Effector CD8-positive, alpha-beta T cell (primary cell): ENCODE measurements around the gene WDFY2.

Experiments used
- DNase-seq: peaks from one replicate; lab custom pipeline; 2025; lab: John Stamatoyannopoulos, UW

WDFY2 gene

DNA sequence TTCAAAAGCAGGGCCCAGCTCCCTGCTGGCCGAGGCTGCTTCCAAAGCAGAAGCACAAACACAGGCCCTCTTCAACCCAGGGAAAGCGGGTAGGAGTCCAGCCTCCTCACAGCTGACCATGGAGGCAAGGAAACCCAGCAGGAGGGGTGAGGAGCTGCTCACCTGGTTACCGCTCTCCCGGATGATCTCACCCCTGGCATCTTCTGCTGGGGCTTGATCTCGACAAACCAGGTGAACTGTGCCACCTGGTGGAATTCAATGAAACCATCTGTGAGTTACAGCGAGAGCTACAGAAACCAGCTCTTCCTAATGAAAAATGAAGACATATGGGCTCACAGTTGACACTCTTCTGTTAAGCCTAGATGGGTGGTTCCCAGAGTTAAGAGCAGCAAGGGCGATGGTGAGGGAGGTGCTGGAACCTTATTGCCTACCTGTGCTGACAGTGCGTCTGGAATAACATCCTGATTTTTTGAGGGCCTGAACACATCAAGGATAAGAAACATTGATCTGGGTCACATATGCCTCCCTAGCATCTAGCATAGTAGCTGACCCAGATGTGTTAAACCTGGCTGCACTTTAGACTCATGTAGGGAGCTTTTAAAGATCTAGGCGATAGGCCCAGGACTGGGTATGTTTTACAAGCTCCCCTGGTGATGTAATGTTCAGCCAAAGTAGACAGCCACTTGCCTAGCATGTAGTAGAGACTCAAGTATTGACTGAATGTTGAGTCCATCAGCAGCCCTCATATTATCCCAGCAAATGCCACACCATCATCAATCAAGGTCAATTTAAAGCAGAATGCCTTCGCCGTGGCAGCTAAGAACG is 213.6 kb downstream of the WDFY2 start:
- DNase-seq: peak; percentile 23

GRCh38 chr13:51799261-51799660 is 215.0 kb downstream of the WDFY2 start:
- no peak for DNase-seq

DNA sequence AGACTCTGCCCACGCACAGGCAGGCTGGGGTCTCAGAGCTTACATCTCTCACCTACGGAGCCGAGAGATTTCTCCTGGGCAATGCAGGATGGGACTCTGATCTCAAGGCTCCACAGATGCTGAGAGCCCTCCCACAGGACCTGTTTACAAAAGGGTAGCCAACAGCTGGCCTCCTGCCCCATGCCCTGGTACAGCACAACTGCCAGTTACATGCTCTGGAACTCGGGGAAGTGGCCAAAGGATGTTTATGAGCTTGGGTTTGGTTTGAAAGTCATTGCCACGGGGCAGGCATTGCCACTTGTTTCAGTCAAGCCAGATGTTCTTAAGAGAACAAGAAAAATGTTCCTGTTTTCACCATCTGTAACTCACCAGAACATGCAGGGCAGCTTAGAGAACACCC is 216.2 kb downstream of the WDFY2 start:
- DNase-seq: no peak

GRCh38 chr13:51801631-51802099 is 217.4 kb downstream of the WDFY2 start:
- DNase-seq: no peak

- no peak for DNase-seq
Measured at GRCh38 chr13:51802631-51803418, 218.6 kb downstream of the WDFY2 start.

DNA sequence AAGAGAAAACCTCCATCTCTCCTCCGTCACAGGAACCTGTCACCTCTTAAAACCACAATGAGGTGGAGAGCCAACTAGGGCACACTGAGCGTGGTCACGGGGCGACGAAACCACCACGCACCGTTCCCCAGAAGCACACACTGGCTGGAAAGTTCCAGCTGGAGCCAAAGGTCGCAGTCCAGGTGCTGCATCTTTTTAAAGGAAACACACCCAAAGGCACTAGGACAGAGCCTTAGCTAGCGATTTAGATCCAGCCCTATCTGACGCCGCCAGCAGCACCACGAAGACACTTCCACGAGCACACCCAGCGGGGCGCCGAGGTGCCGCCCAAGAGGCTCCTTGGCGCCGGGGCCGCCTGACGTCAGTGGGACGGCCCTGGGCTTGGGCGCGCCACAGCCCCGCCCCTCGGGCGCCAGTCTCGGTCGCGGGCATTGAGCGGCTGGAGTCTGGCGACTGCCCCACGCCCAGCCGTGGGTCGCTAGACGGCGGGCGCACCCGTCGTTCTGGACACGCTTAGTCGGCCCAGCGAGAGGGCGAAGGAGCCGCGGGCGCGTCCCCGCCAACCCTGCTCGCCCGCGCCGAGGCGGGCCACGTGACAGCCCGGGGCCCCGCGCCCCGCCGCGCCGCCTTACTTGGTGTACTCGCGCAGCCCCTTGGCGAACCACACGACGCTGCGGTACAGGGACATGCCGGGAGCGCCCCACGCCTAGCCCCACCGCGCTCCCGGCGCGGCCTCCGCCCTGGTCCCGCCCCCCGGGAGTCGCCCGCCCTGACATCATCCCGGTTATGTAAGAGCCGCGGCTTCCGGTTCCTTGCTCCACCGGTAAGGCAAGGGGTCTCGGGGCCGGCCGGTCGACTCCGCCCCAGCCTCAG is 219.4 kb downstream of the WDFY2 start, which contains the start of gene DHRS12:
TSS of gene DHRS12 (minus strand) at position 742 of the 873 bp plus-strand sequence. CDS start 4,504 bp downstream, outside the sequence.
- DNase-seq: peak; percentile 80

- no peak for DNase-seq
Measured at GRCh38 chr13:51804295-51805172, 220.3 kb downstream of the WDFY2 start.

DNA sequence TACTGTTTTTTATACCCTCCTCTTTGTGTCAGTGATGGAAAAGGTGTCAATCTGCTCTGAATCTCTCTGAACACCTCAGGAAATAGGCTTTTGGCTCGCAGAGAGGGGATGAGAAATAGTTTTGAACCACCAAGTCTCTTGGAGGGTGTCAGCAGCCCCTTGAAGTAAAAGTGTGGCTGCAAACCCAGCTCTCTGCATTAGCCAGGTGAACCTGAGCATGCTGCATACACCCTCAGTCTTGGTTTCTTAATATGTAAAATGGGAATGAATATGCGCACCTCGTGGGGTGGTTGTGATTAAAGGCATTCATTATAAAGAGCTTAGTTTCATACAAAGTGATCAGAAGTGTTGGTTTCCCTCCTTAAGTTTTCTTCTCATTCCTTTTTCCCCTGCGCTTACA is 221.1 kb downstream of the WDFY2 start:
- no peak for DNase-seq

GRCh38 chr13:51805925-51806324 is 221.7 kb downstream of the WDFY2 start:
- DNase-seq: no peak

- DNase-seq: no peak
Measured at GRCh38 chr13:51806566-51806965, 222.3 kb downstream of the WDFY2 start.

- no peak for DNase-seq
Measured at GRCh38 chr13:51807041-51807440, 222.8 kb downstream of the WDFY2 start.

DNA sequence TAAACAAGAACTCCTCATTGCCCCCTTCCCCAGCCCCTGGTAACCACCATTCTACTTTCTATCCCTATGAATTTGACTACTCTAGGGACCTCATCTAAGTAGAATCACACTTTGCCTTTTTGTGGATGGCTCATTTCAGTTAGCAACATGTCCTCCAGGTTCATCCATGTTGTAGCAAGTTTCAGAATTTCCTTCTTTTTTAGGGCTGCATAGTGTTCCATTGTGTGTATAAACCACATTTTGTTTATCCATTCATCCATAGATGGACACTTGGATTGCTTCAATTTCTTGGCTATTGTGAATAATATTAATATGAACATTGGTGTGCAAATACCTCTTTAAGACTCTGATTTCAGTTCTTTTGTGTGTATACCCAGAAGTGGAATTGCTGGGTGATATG is 224.5 kb downstream of the WDFY2 start:
- no peak for DNase-seq

DNA sequence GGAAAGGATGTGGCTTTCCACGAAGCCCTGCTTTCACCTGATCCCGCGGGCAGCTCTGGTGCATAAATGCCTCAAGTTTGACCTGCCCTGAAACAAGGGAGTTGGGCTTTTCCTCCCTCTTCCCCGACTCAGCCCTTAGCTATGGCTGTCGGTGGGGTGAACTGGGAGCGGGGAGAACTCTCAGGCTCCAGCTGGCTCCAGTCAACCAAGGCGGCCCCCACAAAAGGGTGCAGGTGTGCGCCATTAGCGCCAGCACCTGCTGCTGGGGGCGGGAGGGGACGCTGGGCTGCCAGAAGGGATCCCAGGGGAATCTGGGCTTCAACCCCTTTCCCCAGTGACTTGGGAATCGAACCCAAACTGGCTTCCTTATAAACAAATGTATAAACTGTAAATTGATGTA is 226.8 kb downstream of the WDFY2 start:
- no peak for DNase-seq

- no peak for DNase-seq
Measured at GRCh38 chr13:51811920-51812451, 227.7 kb downstream of the WDFY2 start.

DNA sequence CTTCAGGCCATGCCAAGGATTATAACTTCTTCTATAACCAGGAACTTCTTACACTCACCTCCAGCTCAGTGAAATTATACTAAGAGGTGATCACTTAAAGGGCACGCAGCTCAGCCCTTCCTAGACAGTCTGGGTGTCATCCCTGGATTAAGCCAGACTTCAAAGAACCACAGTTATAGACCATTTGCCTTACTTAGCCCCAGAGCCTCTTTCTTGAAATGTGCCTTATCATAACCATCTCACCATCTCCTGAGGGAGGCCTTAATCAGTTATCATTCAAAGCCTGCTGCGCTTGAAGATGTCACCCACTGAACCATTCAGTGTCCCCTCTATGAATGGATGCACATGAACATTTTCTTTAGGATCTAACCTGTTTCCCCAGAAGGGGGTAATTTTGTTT is 229.8 kb downstream of the WDFY2 start:
- no peak for DNase-seq

DNA sequence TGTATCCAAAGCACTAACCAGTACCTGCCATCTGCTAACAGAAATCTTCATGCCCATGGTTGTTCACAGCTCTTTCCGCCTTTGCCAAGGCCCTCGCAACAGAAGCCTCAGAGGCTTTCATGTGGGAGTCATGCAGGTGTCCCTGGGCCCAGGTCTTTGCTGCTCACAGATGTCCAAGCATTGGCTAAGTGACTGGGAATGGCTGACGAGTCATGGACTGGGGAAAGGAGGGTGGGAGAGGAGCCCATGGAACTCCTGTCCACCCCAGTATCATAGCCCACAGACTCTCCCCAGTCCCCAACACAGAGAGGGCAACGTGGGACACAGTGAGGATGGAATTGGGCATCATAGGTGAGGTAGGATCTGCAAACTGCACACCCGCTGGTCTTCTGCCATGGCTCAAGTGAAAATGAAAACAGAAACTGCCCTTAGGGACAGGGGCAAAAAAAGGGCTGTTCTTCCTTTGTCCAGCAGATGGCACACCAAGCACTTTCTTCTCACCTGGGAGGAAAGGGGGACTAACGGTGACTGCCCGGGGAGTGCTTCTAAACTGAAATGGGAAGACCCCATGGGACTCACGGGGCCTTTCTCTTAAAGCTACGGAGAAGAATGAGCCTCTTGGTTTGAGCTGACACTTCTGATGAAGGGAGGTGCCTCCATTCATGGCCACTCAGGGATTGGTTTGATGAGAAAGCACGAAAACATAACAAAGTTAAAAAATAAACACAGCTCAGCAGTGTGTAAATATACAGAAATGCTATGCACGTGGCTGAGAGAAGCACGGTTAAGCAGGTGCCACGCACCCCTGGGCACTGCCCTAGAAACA is 230.8 kb downstream of the WDFY2 start:
- DNase-seq: peak; percentile 65

- no peak for DNase-seq
Measured at GRCh38 chr13:51815848-51816247, 231.6 kb downstream of the WDFY2 start.

- DNase-seq: no peak
Measured at GRCh38 chr13:51816604-51817249, 232.5 kb downstream of the WDFY2 start.
